HS-27A (cell line): ENCODE measurements around the gene CSNK1D.

Experiments used
- DNase-seq: peaks from one replicate; pipeline ENCODE4 v3.0.0-alpha.2; 2012; ENCODE audit warnings: low read depth, missing footprints

The CSNK1D gene

DNA sequence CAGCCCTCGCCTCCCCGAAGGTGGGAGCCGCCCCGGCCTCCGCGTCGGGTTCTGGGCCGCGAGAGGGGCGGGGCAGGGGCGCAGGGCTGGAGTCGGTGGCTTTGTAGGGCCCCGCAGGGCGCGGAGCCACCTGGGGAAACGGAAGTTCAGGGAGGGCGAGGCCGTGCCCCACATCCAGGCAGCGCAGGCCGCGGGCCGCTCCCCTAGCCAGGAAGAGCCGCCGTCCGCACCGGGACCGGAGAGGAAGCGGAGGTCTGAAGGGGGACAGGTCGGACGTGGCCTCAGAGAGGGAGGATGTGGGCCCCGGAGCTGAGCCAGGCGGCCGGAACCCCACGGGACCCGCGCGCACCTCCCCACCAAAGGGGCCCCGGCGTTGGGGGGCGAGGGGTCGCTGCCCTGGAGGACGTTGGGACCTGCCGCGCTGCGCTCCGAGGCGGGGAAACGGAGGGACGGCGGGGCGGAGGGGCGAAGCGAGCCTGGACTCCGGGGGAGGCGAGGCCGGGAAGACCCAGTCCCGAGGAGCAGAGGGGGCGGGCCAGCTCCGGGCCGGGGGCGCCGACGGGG lies 45.1 kb downstream of the CSNK1D start:
- no peak for DNase-seq

DNA sequence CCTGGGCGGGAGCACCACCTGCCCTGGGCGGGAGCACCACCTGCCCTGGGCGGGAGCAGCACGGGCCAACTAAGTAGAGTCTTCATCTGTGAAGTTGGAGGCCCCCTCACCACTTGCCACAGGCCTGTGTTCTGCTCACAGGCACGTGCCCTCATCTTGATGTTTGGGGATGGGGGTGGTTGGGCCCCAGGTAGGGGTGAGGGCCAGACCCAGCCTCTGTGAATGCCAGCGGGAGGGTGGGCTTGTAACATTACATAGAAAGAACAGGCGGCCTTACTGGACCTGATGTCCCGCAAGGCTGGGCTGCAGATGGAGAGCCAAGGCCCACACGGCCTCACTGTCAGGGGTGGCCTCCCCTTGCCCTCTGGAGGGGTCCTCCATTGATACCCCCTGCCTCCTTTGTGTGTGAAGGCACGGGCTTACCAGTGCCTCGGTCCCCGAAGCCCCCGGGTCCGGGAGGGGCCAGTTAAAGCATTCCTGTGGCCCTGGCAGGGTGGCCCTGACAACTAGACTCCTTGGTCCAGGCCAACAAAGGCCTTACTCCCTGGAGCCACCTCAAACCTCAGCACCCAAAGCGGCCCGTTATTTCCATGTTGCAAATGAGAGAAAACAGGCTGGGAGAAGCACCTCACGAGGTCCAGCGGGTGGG lies 45.7 kb downstream of the CSNK1D start:
- DNase-seq, result no peak

DNA sequence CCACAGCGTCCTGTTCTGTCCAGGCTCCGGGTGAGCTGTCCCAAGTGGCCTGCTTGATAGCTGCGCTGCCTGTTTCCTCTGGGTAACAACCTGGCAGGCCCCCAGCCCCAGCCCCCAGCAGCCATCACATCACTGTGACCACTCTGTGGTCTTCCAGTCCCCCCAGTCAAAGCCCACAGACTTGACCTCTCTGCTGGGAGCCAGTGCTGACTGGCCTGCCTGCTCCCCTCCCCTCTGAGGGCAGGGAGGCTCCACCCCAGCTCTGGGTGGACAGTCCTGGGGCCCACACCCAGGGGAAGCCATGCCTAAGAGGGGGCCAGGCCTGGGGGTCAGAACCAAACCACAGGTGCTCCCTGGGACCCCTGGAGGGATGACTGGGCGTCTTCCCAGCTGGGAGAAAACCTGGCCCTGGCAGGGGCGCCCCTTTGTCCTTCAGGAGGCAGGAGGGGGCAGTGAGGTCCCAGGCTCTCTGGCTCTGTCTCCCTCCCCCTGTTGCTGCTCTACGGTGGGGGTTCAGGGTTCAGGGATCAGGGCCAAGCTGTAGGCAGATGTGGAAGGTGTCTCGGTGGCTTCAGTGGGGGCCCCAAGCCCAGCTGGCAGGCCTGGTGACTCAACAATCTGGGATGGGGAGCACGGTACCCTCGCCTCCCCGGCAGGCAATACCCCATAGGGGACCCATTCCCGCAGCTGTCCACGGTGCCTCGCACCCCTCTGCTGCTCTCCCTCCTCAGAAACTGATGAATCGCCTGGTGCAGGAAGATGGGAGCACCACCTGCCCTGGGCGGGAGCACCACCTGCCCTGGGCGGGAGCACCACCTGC lies 46.5 kb downstream of the CSNK1D start:
- no peak for DNase-seq

DNA sequence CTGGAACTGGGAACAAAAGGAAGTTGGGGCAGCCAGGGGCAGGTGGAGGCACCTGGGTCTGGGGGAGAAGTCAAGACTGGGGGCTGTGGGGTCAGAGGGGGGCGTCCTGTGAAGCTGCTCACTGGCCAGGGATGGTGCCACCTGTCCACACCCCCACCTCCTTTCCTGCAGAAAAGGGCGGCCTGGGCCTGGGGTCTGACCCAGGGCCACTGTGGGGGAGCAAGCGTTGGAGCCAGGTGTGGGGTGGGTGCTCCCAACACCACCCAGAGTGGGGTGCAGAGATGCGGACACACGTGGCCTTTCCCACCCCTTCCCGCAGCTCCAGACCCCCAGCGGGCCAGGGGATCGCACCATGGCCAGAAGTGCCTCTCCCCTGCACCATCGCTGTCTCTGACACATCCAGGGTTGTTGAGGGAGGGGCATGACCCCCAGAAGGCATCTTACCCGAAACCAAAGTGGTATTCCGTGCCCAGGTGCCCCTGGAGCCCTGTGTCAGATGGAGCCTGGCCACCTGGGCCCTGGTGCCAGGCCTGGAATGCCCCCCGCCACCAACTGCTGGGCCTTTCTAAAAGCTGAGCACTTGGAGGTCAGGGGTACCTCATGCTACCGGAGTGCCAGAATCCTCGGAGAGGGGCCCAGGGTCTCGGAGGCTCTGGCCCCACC lies 47.2 kb downstream of the CSNK1D start:
- DNase-seq, result no peak

DNA sequence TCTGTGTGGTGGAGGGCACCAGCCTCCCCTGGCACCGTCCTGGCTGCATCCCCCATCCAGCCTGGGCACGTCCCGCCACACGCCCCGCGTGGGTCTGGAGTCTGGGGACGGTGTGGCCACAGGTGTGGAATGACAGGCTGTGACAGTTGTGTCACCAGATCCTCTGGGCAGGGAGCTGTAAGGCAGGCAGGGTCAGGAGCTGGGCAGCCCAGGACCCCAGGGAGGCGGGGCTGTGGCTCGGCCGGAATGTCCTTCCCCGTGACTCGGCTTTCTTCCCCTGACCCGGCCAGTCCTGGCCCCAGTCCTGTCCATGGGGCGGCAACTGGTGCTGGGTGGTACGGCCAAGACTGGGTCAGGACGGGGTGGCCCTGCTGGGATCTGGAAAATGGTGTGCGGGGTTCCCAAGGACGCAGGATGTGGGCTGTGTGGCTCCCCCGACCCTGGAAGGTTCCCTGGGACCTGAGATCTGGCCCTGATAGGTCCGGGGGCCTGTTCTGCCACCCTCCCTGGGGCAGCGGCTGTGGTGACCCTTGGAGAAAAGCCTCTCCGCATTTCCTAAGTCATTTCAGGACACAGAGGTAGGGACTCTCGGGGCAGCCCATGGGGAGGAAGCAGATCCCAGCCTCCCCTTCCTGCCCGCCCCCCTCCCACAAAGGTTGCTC lies 48.0 kb downstream of the CSNK1D start:
- no peak for DNase-seq

DNA sequence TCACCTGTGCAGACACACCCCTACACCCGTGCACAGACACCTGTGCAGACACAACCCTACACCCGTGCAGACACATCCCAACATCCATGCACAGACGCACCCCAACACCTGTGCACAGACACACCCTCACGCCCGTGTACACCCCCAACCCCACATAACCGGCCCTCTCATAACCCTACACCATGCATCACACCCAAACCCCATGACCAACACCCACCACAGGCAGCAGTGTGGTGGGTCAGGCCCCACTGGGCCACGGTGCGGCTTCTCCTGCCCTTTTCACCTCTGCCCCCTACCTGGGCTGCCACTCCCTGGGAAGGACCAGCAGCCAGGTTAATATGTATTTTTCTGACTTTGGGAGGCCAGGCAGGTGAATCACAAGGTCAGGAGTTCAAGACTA lies 48.8 kb downstream of the CSNK1D start:
- no peak for DNase-seq

DNA sequence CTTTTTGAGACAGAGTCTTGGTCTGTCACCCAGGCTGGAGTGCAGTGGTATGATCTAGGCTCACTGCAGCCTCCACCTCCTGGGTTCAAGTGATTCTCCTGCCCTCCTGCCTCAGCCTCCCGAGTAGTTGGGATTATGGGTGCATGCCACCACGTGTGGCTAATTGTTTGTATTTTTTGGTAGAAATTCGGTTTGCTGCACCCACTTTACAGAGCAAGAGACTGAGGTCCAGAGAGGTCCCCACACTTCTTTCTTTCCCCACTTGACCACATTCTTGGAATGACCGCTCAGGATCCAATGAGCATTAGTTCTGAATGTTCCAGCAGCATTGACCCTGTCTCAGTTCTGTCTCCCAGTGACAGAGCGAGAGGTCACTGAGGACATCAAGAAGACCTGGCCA lies 50.0 kb downstream of the CSNK1D start:
- no peak for DNase-seq

DNA sequence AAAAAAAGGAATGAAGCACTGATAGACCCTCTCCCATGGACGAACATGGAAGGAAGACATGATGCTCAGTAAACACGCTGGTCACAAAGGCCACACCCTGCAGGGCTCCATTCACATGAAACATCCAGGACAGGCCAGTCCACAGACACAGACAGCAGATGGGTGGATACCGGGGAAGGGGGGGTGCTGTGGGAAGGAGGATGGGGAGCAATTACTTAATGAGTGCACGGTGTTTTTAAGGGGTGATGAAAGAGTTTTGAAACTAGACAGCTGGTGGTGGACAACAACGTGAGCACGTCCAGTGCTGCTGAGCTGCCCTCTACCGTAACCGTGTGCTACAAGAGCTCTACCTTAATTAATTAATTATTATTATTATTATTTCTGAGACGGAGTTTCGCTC lies 50.7 kb downstream of the CSNK1D start:
- DNase-seq, result no peak

DNA sequence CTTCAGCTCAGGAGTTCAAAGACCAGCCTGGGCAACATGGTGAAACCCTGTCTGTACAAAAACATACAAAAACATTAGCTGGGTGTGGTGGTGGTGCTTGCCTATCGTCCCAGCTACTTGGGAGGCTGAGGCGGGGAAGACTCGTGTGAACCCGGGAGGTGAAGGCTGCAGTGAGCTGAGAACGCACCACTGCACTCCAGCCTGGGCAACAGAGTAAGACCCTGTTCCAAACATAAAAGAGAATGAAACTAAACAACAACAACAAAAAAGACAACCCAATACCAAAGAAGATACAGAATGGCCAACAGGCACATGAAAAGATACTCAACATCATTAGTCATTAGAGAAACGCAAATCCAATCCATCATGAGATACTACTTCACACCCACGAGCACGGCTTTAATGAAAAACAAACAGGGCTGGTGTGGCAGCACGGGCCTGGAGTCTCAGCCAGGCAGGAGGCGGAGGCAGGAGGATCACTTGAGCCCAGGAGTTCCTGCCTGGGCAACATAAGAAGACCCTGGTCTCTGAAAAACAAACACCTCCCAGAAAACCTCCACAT lies 52.1 kb downstream of the CSNK1D start:
- no peak for DNase-seq

DNA sequence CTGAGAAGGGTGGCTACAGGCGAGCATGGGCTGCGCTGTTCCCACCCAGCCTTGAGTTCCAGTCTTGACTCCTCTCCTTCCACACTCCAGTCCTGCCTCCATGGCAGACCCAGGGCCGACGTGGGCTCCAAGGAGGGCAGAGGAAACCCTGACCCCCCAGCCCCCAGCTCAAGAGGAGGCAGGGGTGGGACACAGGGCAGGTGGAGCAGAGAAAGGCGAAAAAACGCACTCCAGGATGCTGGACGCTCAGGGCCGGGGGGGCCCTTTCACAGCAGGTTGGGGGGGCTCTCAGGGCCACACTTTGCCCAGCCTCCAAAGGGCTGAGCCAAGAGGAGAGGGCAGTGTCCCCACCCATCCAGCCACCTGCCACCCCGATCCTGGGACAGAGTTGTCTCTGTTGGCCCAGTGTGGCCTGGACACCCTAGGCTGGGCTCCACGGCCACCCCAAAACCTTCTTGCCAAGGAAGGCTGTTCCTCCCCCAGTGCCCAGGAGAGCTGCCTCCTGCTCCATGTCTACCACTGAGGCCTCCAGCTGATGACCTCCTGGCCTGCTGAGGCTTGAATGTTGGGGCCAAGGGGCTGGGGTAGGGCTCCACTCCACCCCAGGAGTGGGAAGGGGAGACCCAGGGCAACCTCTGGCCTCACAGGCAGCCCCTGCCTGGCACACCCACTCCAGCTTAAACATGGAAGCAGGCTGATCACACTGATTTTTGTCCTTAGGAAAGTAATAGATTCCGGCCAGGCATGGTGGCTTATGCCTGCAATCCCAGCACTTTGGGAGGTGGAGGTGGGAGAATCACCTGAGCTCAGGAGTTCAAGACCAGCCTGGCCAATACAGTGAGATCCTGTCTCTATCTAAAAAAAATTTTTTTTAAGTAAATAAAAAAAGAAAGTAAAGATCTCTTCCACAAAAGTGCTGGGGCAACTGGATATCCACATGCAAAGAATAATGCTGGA lies 53.5 kb downstream of the CSNK1D start:
- no peak for DNase-seq

DNA sequence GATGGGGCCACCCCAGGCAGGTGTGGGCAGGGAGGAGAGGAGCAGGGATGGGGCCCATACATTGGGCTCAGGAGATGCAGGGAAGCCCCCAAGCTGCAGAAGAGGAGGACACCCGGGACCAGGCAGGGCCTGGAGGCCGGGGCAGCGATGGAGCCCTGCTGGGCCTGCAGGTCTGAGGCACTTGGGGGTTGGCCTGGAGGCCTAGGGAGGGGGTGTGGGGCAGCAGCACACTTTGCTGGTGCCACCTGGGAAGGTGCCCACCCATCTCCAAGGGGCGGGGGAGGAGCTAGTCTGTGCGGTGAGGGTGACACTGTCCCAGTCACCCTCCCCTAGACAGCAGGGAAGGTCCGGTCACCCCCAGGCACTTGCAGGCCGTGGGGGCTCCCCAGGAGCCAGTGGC lies 54.4 kb downstream of the CSNK1D start:
- DNase-seq, result no peak

DNA sequence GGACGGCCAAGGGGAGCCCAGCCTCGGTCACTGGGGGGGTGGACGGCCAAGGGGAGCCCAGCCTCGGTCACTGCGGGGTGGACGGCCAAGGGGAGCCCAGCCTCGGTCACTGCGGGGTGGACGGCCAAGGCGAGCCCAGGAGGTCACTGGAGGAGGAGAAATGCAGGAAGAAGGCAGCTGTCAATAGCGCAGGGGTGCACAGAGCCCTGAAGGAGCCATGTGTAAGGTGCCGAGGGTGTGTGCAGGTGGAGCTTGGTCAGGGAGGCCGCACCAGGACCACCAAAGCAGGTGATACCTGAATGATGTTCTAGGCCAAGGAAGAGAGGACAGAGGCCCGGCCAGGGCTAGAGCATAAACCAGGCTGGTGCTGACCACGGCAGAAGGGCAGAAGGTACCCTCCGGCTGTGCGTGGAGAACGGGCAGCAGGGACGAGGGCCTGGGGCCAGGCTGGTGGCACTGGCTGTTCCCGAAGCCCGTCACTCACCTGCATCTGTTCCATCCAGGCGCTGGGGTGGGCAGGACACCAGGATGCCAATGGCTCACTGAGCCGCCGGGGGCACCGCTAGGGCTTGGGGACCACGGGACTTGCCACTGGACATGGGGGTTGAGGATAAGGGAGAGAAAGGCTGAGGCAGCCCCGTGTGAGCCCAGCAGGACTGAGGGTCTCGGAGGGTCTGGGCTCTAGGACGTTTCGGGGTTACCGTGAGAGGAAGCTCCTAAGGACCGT lies 55.0 kb downstream of the CSNK1D start:
- DNase-seq, result no peak

DNA sequence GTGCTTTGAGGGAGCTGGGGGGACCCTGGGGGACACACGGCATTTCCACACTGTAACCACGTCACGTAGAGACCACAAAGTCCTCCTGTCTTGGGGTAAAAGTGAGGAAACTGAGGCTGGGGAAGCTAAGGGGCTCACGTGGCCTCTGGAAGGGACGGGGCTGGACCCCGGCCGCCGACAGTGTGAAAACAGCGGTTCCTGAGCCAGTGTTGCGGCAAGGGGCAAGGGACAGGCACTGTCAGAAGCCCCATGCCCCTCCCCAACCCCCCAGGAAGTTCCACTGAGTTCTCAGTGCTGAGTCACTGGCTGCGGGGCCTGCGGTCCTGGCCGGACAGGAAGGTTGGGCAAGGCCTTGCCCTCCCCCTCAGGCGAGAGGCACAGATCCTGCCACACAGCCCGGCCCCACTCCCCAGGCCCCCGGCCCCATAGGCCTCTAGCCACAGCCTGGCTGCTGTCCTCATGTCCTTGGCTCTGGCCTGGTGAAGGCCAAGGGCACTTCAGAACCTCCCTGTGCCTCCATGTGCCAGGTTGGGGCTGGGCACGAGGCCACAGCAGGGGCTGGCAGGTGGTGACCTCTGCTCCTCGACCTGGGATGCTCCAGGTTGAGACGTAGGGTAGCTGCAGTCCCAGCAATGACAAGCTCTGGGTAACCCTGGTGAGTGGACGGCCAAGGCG lies 55.8 kb downstream of the CSNK1D start:
- peak; percentile 66 for DNase-seq

DNA sequence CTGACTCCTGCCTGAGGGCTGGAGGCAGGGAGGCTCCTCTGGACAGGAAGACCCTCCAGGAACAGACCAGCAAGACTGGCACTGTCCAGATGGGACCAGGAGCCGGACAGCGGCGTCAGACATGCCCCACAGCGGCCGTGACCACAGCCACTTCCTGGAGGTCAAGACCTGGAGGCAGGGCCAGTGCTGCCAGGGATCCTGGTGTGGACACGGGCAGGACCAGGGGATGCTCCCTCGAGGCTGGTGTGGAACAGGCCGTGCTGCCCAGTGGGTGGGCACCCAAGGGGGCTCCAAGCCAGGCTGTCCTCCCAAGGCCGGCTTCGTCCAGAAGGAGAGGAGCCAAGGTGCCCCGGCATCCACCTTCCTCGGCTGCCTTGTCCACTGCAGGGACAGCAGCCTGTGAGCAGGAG lies 56.4 kb downstream of the CSNK1D start:
- DNase-seq, result no peak

DNA sequence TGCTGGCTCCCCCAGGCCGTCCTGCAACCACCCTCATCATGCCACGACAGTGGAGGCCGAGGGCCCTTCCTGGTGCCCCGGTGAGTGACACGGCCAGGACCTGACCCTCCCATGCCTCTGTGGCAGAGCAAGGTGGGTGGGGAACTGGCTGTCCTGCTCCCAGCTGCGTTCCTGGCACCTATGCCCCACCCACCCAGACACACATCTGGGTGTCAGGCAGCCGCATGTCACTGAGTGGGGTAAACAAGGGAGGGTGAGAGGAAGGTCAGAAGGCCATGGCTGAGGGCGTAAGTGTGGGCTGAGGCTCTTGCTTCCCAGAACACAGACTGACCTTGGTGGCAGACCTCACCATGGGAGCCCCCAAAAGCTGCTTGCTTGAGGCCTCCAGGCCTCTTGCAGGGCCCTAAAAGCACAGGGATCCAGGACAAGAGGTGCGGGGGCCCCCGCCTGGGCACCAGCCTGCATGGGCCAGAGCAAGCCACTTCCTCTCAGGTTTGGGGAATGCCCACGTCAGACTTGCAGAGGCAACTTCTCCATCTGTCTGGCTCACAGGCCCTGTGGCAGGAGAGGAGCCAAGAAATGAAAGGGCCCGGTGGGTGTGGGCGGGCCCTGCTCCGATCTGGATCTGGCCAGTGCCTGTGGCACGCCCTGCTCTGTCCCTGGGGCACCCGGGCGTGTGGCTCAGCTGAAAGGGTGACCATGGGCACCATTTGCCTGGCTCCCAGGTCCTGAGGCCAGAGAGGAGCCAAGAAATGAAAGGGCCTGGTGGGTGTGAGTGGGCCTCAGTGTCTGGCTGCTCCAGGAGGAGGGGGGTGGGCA lies 57.0 kb downstream of the CSNK1D start:
- peak; percentile 66 for DNase-seq

DNA sequence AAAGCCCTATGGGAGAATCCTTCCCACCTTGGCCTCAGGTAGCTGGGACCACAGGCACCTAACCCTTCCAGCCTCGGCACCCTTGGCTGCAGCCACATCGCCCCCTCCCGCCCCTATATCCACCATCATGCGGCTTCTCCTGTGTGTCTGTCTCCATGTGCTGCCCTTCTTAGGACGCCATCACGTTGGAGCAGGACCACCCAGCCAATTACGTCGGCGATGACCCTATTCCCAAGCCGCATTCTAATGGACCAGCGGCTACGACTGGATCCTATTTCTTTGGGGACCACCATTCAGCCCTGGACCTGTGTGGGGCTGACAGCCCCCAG lies 57.6 kb downstream of the CSNK1D start:
- DNase-seq, result no peak

DNA sequence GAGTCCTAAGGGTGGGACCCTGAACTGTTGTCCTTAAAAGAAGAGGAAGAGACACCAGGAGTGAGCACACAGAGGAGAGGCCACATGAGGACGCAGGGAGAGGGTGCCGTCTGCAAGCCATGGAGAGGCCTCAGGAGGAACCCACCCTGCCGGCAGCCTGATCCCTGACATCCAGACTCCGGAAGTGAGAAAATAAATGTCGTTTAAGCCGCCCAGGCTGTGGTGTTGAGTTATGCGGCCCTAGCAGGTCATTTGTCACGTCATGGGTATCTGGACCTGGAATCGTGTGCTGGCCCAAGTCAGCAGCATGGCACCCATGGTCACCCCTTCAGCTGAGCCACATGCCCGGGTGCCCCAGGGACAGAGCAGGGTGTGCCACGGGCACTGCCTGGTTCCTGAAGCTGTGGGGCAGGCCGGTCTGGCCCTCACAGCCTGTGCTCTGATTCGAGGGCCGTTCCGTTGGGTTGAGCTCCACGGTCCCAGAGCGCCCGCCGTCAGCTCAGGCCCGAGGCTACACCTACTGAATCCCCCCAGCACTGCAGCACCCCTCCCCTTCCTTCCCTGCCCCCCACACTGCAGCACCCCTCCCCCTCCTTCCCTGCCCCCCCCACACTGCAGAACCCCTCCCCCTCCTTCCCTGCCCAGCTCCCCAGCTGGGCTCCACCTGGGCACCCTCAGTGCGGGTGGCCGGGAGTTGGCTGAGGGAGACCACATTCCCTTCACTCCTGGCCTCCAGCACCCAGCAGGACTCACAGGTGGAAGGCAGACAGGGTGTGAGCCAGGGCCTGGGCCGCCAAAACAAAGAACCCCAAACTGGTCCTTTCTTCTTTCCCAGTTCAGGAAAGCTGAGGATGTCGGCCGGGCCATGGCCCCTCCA lies 58.2 kb downstream of the CSNK1D start:
- DNase-seq, result no peak
